ENCODE data around the gene PYROXD2.

GRCh38 chr10:98388101-98388655, 26.8 kb downstream of the PYROXD2 start:
- no peak for TF ChIP-seq CTCF (IDR thresholded peaks at IDR 0.05)
- TF ChIP-seq POLR2A (IDR thresholded peaks at IDR 0.05), result no peak

Data from lower leg skin (tissue), 3 donors.